RCC 7860 (cell line): ENCODE measurements around the gene GCM1.
A peak's percentile ranks its signal among the peaks of the same experiment; 100 is the strongest.
"Not testable (repeated sequence)": the region's sequence is repeated elsewhere in the genome, so short reads cannot be mapped to it uniquely, and the experiment has no call there.

Experiments used
- DNase-seq: peaks from one replicate; pipeline ENCODE4 v3.0.0-alpha.2; 2015; ENCODE audit warnings: low spot score
- FAIRE-seq: peaks from 2 replicates; lab custom pipeline; 2012; peaks lifted over from hg19 to GRCh38; lab: Jason Lieb, UNC

Gene GCM1

DNA sequence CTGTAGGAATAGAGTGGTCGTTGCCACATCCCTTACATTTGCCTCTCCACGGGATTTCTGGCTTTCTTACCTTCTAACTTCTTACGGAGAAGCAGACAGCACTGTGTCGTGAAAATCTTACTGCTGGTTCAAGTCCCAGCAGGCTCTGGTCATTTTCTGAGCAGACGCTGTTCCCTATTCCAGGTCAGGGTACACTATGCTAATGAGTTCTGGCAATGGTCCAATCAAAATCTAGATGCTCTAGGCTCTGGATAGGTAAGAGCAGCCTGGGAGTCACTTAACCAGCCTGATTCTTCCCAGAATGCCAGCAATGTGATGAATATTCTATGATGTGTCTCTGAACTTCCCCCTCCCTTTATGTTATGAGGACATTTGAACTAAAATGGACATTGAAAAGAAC is at the start of gene GCM1:
Gene GCM1 (minus strand): TSS at position 158 of the 400 bp plus-strand sequence. CDS start 3,209 bp downstream, outside the sequence.
- DNase-seq (no peak), FAIRE-seq (no peak)

GRCh38 chr6:53197553-53197952 is 48.9 kb upstream of the GCM1 start:
- no peak for DNase-seq

DNA sequence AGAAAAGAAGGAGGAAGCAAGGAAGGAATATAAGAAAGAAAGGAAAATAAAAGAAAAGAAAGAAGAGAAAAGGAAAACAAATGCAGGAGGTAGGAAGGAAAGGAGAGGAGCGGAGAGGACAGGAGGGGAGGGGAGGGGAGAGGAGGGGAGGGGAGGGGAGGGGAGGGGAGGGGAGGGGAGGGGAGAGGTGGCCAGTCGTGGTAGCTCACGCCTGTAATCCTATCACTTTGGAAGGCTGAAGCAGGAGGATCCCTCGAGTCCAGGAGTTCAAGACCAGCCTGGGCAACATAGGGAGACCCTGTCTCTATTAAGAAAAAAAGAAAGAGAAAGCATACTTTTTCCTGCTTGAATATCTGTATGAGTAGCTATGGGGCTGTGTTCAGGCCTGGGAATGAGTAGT is 46.4 kb upstream of the GCM1 start:
- DNase-seq (no peak), FAIRE-seq (no peak)

More at GRCh38 chr6:53197553-53197952, 48.9 kb upstream of the GCM1 start:
- FAIRE-seq: no peak

DNA sequence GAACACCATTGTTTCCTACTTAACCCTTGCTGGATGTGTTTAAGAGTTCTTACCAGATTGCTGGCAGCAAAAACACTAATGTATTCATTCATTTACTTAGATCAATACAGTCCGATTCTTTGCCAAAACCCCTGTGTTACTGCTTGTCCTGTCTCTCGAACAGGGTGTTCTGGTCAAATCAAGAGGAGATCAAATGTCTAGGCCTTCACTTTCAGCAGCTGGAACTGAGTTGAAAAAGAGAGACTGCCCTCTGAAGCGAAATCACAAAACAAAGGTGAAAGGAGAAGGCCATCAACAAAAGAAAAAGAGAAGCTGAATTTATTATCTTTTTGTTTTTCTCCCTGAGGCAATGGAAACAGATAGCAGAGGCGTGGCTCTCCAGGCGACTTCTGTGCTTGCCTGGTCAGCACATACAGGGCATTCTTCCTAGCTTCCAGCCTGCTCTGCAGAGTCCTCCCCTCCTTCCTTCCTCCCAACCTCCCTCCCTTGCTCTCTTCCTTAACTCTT is 44.1 kb upstream of the GCM1 start:
- no peak for FAIRE-seq
- no peak for DNase-seq

- FAIRE-seq (no peak), DNase-seq (peak; percentile 54)
Observed at GRCh38 chr6:53189554-53189953, 40.9 kb upstream of the GCM1 start.

DNA sequence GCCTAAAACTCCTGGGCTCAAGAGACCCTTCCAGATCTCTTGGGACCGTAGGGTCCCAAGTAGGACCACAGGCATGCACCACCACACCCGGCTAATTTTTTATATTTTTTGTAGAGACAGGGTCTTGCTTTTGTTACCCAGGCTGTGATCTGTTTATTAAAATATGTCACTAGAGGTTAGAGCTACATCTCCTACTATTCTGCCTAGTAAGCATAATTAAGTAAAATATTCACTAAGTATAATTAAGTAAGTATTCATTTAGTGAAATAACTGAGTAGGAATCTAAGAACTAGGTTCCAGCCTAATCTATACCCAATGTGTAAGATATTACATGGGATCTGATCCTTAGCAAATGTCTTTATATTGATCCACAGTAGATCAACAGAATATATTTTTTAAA is 40.2 kb upstream of the GCM1 start:
- no peak for FAIRE-seq

DNA sequence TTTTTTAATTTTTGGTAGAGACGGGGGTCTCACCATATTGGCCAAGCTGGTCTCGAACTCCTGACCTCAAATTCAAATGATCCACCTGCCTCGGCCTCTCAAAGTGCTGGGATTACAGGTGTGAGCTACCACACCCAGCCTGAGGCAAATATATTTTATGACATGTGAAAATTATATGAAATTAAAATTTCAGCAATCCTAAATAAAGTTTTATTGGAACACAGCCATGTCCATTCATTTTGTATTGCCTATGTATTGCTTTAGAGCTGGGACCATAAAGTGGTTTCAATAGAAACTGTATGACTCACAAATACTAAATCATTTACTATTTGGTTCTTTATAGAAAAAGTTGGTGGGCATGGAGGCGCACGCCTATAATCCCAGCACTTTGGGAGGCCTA is 32.0 kb upstream of the GCM1 start:
- no peak for DNase-seq
- FAIRE-seq: no peak

More for the DNA sequence above, 40.2 kb upstream of the GCM1 start:
- DNase-seq: no peak

DNA sequence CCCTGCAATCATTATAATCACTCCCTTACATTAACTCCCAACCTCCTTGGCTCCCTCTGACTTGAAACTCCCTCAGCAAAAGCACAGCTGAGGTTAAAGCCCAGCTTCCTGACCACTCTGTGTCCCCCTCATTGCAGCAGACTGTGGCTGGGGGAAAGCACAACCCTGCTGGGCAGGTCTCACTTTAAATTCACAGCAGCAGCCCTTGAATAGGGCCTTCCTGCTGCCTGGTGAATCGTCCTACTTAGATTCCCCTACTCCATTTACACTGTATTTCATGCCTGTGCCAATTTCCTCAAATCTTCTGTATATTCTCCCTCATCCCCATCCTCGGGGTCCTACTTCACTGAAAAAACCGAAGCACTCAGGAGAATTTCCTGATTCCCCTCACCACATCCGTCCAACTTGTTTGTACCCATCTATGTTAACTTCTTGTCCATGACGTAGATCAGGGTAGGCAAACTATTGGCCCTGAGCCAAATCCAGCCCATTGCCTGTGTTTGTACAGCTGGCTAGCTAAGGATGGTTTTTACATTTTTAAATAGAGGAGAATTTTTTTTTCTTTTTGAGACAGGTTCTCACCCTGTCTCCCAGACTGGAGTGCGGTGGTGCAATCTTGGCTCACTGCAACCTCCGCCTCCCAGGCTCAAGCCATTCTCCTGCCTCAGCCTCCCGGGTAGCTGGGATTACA is 31.5 kb upstream of the GCM1 start:
- DNase-seq: no peak

GRCh38 chr6:53178837-53179432 is 30.3 kb upstream of the GCM1 start:
- no peak for FAIRE-seq

More for the DNA sequence above, 31.5 kb upstream of the GCM1 start:
- no peak for FAIRE-seq

DNA sequence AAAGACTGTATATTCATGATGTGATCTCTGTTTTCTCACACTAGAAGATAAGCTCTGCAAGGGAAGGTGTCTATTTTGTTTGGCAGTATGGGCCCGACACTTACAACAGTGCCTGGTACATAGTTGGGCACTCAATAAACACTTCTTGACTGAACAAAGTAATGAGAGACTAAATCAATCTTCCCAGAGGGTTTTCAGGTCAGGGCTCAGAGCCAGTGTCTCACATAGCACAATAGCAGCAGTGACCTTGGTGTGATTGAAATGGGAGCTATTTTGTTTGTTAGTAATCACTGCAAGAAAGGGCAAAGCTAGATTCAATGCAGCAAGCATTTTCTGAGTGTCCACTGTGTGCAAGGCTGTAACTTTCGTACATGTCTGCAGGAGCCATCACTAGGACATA is 26.4 kb upstream of the GCM1 start:
- no peak for FAIRE-seq
- DNase-seq: no peak

More at GRCh38 chr6:53178837-53179432, 30.3 kb upstream of the GCM1 start:
- no peak for DNase-seq

- no peak for DNase-seq
- no peak for FAIRE-seq
Observed at GRCh38 chr6:53172468-53172803, 23.8 kb upstream of the GCM1 start.

- DNase-seq (peak; percentile 61), FAIRE-seq (peak; percentile 8)
Observed at GRCh38 chr6:53171605-53172467, 23.2 kb upstream of the GCM1 start.

DNA sequence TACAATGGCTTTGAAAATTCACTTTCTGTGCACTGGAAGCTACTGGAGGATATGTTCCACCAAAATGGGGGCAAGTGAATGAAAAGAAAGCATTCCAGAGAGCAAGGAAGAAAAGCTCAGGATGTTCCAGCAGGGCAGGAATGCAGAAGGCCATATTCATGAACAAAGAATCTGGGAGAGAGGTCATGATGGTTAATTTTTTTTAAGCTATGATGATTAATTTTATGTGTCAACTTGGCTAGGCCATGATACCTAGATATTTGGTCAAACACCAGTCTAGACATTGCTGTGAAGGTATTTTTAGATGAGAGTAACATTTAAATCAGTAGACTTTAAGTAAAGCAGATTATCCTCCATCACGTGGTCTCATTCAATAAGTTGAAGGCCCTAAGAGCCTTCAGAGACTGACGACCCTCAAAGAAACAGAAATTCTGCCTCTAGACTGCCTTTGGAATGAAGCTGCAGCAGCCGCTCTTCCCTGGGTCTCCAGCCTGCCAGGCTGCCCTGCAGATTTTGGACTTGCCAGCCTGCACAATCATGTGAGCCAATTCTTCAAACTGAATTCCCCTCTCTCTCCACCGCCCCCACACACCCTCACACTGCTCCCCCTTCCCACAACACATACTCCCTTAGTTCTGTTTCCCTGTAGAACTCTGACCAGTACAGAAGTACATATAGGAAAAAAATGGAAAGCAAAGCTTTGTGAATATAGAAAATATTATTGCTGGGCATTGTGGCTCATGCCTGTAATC is 20.1 kb upstream of the GCM1 start:
- DNase-seq (peak; percentile 82), FAIRE-seq (peak; percentile 88)

- DNase-seq (no peak), FAIRE-seq (no peak)
Observed at GRCh38 chr6:53165293-53165692, 16.7 kb upstream of the GCM1 start.

- DNase-seq (no peak), FAIRE-seq (no peak)
Observed at GRCh38 chr6:53162606-53163005, 14.0 kb upstream of the GCM1 start.

DNA sequence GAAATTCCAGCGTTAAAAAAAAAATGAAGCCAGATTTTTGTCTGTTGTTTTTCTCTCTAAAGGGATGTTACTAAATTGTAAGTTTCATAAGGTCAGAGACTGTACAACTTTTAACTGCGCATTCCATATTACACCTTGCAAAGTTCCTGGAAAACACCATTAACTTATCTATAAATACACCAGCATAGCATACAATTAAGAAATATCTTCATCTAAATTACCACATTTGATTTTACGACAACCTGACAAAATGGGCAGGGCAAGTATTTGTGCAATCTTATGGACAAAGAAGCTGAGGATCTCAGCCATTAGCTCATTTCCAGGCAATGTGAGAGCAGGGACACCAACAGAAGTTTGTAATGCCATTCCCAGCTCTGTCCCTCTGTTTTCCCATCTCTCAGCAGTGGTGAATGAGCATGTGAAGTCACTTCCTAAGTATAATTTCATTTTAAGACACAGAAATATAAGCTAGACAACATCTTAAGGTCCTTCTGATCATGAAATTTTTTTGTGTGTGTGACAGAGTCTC is 12.9 kb upstream of the GCM1 start:
- FAIRE-seq (no peak), DNase-seq (no peak)

DNA sequence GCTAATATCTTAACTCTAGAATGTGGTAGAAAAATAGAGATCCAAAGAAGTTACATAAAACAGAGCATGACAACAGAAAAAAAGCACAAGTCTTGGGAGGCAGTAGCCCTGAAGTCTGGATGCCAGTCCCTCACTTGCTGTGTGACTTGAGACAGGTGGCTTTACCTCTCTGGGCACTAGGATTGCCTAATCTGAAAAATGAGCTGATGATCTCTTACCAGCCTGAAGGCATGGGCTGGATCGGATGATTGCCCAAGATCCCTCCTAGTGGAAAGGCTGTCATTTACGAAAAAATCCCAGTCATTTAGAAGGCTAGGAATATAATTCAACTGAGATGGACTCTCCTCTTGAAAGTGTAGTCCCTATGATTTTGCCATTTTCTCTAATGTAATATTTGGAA is 10.9 kb upstream of the GCM1 start:
- DNase-seq (no peak), FAIRE-seq (no peak)

- DNase-seq, FAIRE-seq: not testable (repeated sequence)
Observed at GRCh38 chr6:53158076-53158475, 9.4 kb upstream of the GCM1 start.

DNA sequence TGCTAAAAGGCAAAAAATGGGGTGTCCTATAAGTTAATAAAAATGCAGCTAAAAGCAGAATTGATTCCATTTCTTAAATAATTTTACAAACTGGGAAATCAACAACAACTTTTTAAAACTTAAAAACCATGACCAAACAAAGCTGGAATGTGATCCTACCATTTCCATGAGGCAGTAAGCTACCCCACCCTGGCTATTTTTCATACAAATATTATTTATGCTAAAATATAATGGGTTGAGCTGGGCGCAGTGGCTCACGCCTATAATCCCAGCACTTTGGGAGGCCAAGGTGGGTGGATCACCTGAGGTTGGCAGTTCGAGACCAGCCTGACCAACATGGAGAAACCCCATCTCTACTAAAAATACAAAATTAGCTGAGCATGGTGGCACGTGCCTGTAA is 6.6 kb upstream of the GCM1 start:
- FAIRE-seq, DNase-seq: not testable (repeated sequence)

DNA sequence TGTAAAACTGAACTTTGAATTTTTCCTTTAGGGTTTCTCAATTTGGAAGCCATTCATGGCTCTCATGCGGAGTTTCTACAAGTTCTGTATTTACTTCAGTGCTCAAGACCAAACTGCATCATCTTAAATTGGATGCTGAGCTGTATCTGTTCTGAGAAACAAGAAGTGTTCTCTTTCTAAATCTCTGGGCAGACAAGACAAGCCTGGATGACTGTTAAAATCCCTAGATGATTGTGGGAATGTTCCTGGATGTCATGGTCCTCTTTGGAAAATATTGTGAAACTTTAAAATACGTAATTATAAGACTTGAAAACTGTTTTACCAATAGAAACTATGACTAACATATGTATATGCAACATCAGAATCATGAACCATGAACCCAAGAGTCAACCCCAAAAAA is 6.2 kb upstream of the GCM1 start:
- FAIRE-seq (no peak), DNase-seq (no peak)

DNA sequence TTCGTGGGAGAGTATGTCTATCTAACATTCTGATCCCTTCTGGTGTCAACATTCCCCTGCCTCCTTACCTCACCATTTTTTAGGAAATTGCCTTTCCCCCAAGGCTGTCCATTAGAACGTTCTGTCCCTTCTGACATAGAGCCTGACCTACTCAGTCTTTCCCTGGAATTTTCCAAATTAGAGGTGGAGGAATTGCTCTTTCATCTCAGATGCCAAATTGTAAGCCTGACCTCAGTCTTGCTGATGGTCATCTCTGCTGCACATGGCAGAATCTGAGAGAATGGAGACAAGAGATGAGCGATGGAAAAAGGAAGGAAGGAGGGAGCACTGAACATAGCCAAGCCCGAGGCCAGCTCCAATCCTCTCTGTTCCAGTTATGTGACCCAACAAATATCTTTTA is 5.4 kb upstream of the GCM1 start:
- no peak for DNase-seq
- no peak for FAIRE-seq
